ENCODE results near the gene PITRM1.
"Not testable (repeated sequence)": the region's sequence is repeated elsewhere in the genome, so short reads cannot be mapped to it uniquely, and the experiment has no call there.

PITRM1 gene

GRCh38 chr10:3172446-3173170 lies at the start of gene PITRM1:
PITRM1 (minus strand) TSS chr10:3172782; CDS start chr10:3172772, 10 bp downstream.
- peak; percentile 99 for DNase-seq

DNA sequence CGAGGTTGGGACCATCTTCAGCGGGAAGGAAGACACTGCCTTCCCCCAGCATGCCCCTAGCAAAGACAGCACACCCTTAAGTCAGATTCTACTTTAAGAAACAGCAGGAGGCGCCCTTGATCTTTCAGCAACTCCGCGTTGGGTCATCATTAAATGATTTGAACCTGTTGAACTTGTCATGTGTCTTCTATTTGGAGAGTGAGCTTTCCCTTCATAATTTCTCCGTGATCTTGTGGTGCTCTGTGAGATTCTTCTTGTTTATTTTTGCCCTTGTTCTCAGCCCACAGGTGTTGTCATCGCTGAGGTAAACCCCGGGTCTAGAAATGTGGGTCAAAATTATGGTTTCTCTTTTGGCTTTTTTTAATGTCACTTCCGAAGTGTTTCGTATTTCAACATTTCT lies 49.5 kb upstream of the PITRM1 start:
- DNase-seq, result peak; percentile 10

DNA sequence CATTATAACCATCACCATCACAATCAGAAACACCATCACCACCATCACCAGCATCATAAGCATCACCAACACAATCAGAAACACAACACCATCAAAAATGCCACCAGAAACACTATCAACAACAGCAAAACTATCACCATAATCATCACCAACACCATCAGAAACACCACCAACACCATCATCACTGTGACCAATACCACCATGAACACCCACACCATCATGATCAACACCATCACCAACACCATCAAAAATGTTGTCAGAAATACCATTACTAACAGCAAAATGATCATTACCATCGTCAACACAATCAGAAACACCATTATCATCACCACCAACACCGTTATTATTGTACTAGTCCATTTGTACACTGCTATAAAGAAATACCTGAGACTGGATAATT lies 49.0 kb upstream of the PITRM1 start:
- DNase-seq, result not testable (repeated sequence)

GRCh38 chr10:3220853-3221252 lies 48.3 kb upstream of the PITRM1 start:
- DNase-seq, result no peak

GRCh38 chr10:3219021-3219628 lies 46.5 kb upstream of the PITRM1 start:
- not testable (repeated sequence) for DNase-seq

DNA sequence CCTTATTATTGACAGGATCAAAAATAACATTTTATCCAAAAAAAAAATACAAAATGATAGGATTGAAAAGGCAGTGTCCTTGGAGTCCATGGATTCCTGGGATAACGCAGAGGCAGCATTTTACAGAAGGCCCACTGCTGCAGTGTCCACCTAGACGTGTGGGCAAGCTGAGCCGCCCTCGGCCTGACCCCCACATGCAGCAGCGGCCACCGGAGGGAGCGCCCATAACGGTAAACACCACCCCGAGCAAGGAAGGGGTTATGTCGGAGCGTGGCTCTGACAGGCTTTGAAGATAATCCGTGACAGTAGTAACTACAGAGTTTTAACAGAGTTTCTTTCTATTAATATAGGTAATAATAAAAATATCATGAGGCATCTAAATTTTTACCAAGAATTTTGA lies 45.3 kb upstream of the PITRM1 start:
- DNase-seq, result no peak

- DNase-seq, result no peak
These were observed 44.7 kb upstream of the PITRM1 start for GRCh38 chr10:3217301-3217700.

DNA sequence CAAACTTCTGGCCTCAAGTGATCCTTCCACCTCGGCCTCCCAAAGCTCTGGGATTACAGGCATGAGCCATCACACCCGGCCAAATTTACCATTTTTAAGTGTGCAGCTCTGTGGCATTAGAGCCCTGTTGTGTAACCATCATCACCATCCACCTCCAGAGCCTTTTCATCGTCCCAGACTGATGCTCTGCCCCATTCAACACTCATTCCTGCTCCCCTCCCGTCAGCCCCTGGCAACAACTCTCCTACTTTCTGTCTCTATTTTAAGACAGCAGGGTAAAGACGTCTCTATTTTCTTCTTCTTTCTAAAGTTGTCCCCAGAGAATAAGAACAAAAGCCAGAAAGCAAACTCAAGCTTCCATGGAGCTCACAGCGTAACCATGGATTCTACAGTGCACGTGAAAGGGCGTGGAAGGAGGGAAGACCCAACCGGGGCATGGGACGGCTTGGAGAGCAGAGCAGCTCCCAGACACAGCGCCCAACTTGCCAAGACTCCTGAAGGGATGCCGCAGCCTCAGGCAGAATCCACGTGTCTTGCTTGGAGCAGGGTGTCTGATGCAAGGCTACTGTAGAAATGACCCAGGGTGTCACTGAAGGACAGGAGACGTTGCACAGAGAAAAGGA lies 42.7 kb upstream of the PITRM1 start:
- no peak for DNase-seq

GRCh38 chr10:3213758-3214515 lies 41.4 kb upstream of the PITRM1 start:
- no peak for DNase-seq

GRCh38 chr10:3213208-3213607 lies 40.6 kb upstream of the PITRM1 start:
- DNase-seq, result no peak

GRCh38 chr10:3210251-3210877 lies 37.8 kb upstream of the PITRM1 start:
- no peak for DNase-seq

GRCh38 chr10:3208481-3209406 lies 36.2 kb upstream of the PITRM1 start:
- no peak for DNase-seq

DNA sequence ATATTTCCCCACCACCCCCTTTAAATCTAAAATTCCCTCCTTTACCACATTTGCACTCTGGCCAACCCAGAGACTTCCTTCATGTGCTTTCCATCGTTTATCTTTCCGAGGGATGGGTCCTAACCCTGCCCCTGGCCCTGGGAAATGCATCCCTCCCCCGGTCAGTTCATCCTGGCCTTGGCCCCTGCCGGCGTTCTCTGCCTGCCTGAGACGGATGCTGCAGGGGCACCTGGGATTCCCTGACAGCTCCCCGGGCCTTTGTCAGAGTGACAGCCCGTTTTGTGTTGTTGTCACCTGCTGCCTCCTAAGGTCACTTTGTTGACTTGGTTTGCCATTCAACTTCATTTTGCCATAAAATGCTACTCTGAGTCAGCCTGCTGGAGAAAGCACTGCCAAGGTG lies 34.8 kb upstream of the PITRM1 start:
- DNase-seq, result no peak

DNA sequence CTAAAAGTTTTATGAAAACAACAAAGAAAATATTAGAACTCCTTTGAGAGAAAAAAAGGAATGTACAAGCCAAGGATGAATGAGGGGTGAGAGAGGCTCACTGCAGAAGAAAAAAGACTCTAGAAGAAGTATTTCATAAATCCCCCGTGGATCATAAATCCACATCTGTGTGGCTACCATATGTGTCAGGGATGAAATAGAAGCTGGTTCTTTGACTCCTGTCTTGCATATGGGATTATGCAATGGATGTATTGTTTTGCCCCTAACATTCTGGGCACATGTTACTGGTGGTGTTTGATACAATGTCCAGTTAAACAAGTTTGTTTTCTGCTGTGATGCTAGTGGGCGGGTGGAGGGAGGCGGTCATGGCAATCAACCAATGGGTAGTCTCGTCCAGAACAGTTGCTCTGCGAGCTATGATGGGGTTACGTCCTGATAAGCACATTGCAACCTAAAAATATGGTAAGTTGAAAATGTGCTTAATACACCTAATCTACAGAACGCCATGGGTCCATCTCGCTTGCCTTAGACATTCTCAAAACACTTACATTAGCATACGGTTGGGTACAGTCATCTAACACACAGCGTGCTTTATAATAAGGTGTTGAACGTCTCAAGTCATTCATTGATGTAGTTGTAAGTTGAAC lies 34.1 kb upstream of the PITRM1 start:
- DNase-seq, result no peak

DNA sequence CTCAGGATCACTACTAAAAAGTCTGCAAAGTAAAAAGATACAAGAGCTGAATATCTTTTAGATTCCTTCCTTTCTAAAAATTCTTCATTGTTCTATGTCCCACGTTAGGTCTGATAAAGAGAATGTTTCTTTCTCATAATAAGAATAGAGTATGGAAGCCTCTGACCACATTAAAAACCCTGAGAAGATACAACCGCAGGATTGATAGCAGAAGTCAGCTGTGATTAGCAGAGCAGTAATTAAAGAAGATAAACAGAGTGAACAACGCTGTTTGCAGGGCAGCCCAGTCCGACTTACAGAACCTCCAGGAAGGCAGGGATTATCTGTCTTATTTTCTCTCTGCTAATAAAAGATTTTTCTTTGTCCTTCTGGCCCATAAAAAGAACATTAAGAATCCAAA lies 31.4 kb upstream of the PITRM1 start:
- peak; percentile 39 for DNase-seq

DNA sequence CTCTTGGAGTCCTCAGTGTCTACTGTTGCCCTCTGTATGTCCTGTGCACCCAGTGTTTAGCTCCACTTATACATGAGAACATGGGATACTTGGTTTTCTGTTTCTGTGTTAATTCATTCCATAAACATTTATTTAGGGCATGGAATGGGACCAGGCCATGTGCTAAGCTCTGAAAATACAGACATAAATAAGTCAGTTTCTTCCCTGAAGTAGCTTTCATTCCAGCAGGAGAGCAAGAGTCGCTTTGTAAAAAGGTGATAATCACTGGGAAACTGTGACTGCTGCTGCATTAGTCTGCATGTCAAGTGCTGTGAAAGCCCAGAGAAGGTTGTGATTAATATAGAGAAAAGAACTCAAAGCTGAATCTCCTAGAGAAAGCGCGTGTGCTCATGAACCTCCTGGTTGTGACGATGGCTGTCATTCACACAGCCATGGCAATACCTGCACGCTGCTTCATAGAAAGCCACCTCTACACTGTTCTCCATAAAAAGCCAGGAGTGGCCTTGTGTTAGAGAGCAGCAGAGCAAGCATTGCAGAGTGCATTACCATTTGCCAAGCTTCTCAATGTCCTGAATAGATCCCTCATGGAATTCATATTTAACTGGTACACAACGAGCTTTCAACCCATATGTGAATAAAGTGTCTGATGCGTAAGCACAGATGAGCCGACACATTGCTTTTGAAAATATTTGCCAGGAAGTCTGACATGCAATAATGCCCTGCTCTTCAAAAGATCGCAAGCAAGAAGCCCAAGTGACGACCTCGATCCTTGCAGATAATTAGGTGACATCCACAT lies 30.6 kb upstream of the PITRM1 start:
- DNase-seq, result no peak

DNA sequence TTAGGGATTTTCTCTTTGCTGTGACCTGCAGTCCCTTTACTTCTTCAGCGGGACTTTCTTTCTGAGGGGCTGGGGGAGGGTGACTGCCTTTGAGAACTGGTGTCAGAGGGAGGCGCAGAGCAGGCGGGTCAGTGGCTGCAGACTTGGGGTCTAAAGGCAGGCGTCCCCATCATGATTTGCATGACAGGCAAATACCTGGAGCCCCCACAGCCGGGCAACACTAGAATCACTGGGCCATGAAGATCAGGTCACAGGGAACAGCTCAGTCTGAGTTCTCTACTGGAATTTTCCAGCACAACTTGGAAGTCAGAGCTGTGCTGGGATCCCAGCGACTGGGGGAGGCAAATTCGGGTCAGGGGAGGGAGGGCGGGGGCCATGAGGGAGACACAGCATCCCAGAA lies 29.2 kb upstream of the PITRM1 start:
- DNase-seq, result no peak

GRCh38 chr10:3199488-3199887 lies 26.9 kb upstream of the PITRM1 start:
- DNase-seq, result no peak

DNA sequence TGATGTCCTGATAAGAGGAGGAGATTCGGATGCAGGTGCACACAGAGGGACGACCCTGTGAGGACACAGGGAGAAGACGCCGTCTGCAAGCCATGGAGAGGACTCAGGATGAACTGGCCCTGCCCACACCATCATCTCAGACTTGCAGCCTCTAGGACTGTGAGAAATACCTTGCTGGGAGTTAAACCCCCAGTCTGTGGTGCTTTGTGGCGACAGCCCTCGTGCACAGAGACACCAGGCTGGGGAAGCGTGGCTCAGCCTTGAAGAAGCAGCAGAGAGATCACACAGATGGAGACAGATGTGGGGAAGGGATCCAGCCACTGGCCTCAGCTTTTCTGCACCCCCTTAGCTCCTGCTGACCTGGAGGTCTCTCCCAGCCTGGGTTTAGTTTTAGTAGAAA lies 26.3 kb upstream of the PITRM1 start:
- no peak for DNase-seq

GRCh38 chr10:3197348-3198003 lies 24.9 kb upstream of the PITRM1 start:
- peak; percentile 77 for DNase-seq

All from OCI-M1 (cell line).